GM12878 (cell line): Measurements from ENCODE around the gene ZNF431. TPM values are rescaled to one million over a fixed set of nuclear protein-coding genes. Genes with fewer than 3 reads are reported as not detected.
A peak's percentile ranks its signal among the peaks of the same experiment; 100 is the strongest.

ENCODE experiments used
- ATAC-seq: fragments of 200-7000 bp; cut with Tn5 transposase; 3 replicates; pipeline ENCODE4 v1.9.1; 2020; ENCODE audit warnings: mild to moderate bottlenecking, moderate library complexity
- BruUV-seq: library from RNA; stranded (reverse); fragments of 400-500 nt; replicated peaks from 2 replicates; lab custom pipeline; 2021; lab: Mats Ljungman, UMichigan
- CTCF ChIA-PET: fragments of 300-600 bp; sonication (Branson Sonifier 250); formaldehyde crosslinking; extraction: SDS; loops from one replicate; lab custom pipeline; 2021; ENCODE audit warnings: inconsistent platforms; lab: Yijun Ruan, JAX
- POLR2A ChIA-PET: fragments of 350-600 bp; formaldehyde crosslinking; extraction: SDS; loops from one replicate; lab custom pipeline; 2021; ENCODE audit warnings: inconsistent platforms; lab: Charles Lee
- RAD21 ChIA-PET: fragments of 300-600 bp; sonication (Branson Sonifier 250); formaldehyde crosslinking; loops from one replicate; lab custom pipeline; 2023; ENCODE audit warnings: antibody characterized with exemption; ENCODE audit not compliant: unreplicated experiment; lab: Charles Lee
- SMC1A ChIA-PET: fragments of 300-600 bp; sonication (Branson Sonifier 250); formaldehyde crosslinking; loops from one replicate; lab custom pipeline; 2023; ENCODE audit not compliant: unreplicated experiment, uncharacterized antibody; lab: Charles Lee
- DNase-seq: peaks from one replicate; pipeline ENCODE4 v3.0.0-alpha.2; 2011; ENCODE audit warnings: low read depth, low spot score
- FAIRE-seq: peaks from 3 replicates; lab custom pipeline; 2011; peaks lifted over from hg19 to GRCh38; lab: Jason Lieb, UNC
- H2AFZ ChIP-seq: 2 replicates; pipeline ENCODE4 v1.6.0; 2011; ENCODE audit warnings: low read depth, low read length, control low read depth; ENCODE audit not compliant: control insufficient read depth
- H3K27ac ChIP-seq: 2 replicates; pipeline ENCODE4 v1.5.1; 2011; ENCODE audit warnings: control low read depth; ENCODE audit not compliant: control insufficient read depth, insufficient read depth
- H3K27me3 ChIP-seq, 2 experiments: replicated peaks in 1 of 2; 2 replicates each; pipeline versions ENCODE4 v1.6.0 to v1.6.1; 2011; ENCODE audit warnings: low read length in 1 of 2; ENCODE audit not compliant: control insufficient read depth in 2 of 2, insufficient read depth in 2 of 2
- H3K36me3 ChIP-seq, 2 experiments: 2 replicates each; pipeline ENCODE4 v1.5.1; 2011; ENCODE audit warnings: low read length in 1 of 2; ENCODE audit not compliant: control insufficient read depth in 2 of 2, insufficient read depth in 2 of 2
- H3K4me1 ChIP-seq: 2 replicates; pipeline ENCODE4 v1.6.1; 2011; ENCODE audit warnings: mild to moderate bottlenecking, low read length, moderate library complexity, mixed read lengths; ENCODE audit not compliant: control insufficient read depth, insufficient read depth
- H3K4me2 ChIP-seq: 2 replicates; pipeline ENCODE4 v1.6.0; 2011; ENCODE audit warnings: control low read depth; ENCODE audit not compliant: control insufficient read depth, insufficient read depth
- H3K4me3 ChIP-seq: fragments of 200-600 bp; sonication (generic); 2 replicates; pipeline ENCODE4 v1.5.1; 2016
- H3K79me2 ChIP-seq: 2 replicates; pipeline ENCODE4 v1.6.0; 2011; ENCODE audit warnings: low read length; ENCODE audit not compliant: control insufficient read depth, insufficient read depth
- H3K9ac ChIP-seq: 2 replicates; pipeline ENCODE4 v1.8.0; 2011; ENCODE audit warnings: low read length, control low read depth, mixed read lengths; ENCODE audit not compliant: control insufficient read depth, insufficient read depth
- H3K9me3 ChIP-seq: replicated peaks from 3 replicates; pipeline ENCODE4 v1.5.1; 2011; ENCODE audit warnings: mild to moderate bottlenecking, low read length; ENCODE audit not compliant: control insufficient read depth, insufficient read depth
- H4K20me1 ChIP-seq: 2 replicates; pipeline ENCODE4 v1.6.0; 2011; ENCODE audit not compliant: control insufficient read depth, insufficient read depth
- ASH2L ChIP-seq: fragments of 300-600, 200-600 bp; sonication (generic); IDR thresholded peaks from 2 replicates; pipeline ENCODE4 v1.6.1; 2017; ENCODE audit warnings: low read depth, mild to moderate bottlenecking, borderline replicate concordance
- BMI1 ChIP-seq: fragments of 450-650 bp; IDR thresholded peaks from 2 replicates; pipeline ENCODE4 v1.6.1; 2016; ENCODE audit warnings: mild to moderate bottlenecking, moderate library complexity, borderline replicate concordance
- CEBPB ChIP-seq, 2 experiments: fragments of 150-350 bp in 1 of 2; IDR thresholded peaks; 2 replicates each; pipeline ENCODE4 v1.6.1; 2012 to 2014; ENCODE audit warnings: low read depth in 2 of 2, low read length in 2 of 2, borderline replicate concordance in 1 of 2, inconsistent platforms in 1 of 2
- CREM ChIP-seq: IDR thresholded peaks from 2 replicates; pipeline ENCODE4 v1.6.1; 2014; ENCODE audit warnings: antibody characterized with exemption, low read depth
- EP300 ChIP-seq, 2 experiments: fragments of 150-350 bp in 1 of 2; IDR thresholded peaks; 2 replicates each; pipeline ENCODE4 v1.6.1; 2011 to 2012; ENCODE audit warnings: low read depth in 2 of 2, low read length in 2 of 2, borderline replicate concordance in 1 of 2, improper control_type of control experiment in 1 of 2, inconsistent platforms in 1 of 2; ENCODE audit not compliant: control insufficient read depth in 1 of 2
- IKZF2 ChIP-seq, 2 experiments: fragments of 450-650 bp; IDR thresholded peaks; 2 replicates each; pipeline ENCODE4 v1.6.1; 2017; ENCODE audit warnings: mild to moderate bottlenecking in 2 of 2, moderate library complexity in 2 of 2
- NBN ChIP-seq: fragments of 450-650 bp; IDR thresholded peaks from 2 replicates; pipeline ENCODE4 v1.6.1; 2016
- NKRF ChIP-seq: fragments of 450-650 bp; conservative IDR thresholded peaks from 2 replicates; pipeline ENCODE4 v1.6.1; 2017; ENCODE audit warnings: mild to moderate bottlenecking, moderate library complexity
- PAX5 ChIP-seq: IDR thresholded peaks from 2 replicates; pipeline ENCODE4 v1.6.1; 2011; ENCODE audit warnings: low read depth, low read length, borderline replicate concordance
- POLR2A ChIP-seq: IDR thresholded peaks from 2 replicates; pipeline ENCODE4 v1.6.1; 2011; ENCODE audit warnings: low read depth, mild to moderate bottlenecking, low read length
- RAD51 ChIP-seq: fragments of 450-650 bp; IDR thresholded peaks from 2 replicates; pipeline ENCODE4 v1.6.1; 2016; ENCODE audit warnings: moderate library complexity, mild to moderate bottlenecking, inconsistent platforms
- SMAD5 ChIP-seq: IDR thresholded peaks from 2 replicates; pipeline ENCODE4 v1.6.1; 2016; ENCODE audit warnings: antibody characterized with exemption, low read depth
- SMC3 ChIP-seq: IDR thresholded peaks from 2 replicates; pipeline ENCODE4 v1.6.1; 2011; ENCODE audit warnings: low read length, improper control_type of control experiment, borderline replicate concordance
- TCF7 ChIP-seq: IDR thresholded peaks from 2 replicates; pipeline ENCODE4 v1.6.1; 2014; ENCODE audit warnings: antibody characterized with exemption, borderline replicate concordance
- ZZZ3 ChIP-seq: IDR thresholded peaks from 2 replicates; pipeline ENCODE4 v1.6.1; 2011; ENCODE audit warnings: low read depth; ENCODE audit not compliant: control insufficient read depth, insufficient read length
- WGBS: methylation state at CpG from one replicate; pipeline ENCODE4 v1.1.6; 2016; ENCODE audit warnings: low lambda C conversion rate; ENCODE audit not compliant: insufficient replicate concordance, insufficient coverage; ENCODE audit errors: missing lambda C conversion rate; 5-methylcytosine and 5-hydroxymethylcytosine counted together
- in situ Hi-C: fragments of 300-500 bp; cut with MboI; formaldehyde crosslinking; loops from 9 replicates; pipeline ENCODE4 v1.14.3; 2018; ENCODE audit warnings: mixed read lengths
- intact Hi-C: fragments of 100-400 bp; cut with micrococcal nuclease; formaldehyde crosslinking; loops from one replicate; pipeline ENCODE4 v1.14.2; 2022; ENCODE audit not compliant: unreplicated experiment
- polyA plus RNA-seq, 11 experiments: library from polyadenylated mRNA; depleted of rRNA in 4 of 11; unstranded in 6 of 11; stranded (reverse) in 5 of 11; fragments of >200 nt; fragmentation: Nextera tagmentation in 4 of 11; fragmentation: Illumina TruSeq in 1 of 11; extraction: Ambion mirVana in 4 of 11; extraction: Trizol in 1 of 11; gene quantifications; 1 replicate in 1 of 11; 2 replicates in 10 of 11; pipeline versions ENCODE4 v1.2.1 to v1.2.3, GENCODE V29; 2011 to 2016; ENCODE audit warnings: inconsistent platforms in 2 of 11, missing spikeins in 2 of 11, low read depth in 1 of 11
- total RNA-seq, 4 experiments: library from RNA; depleted of rRNA in 3 of 4; stranded (reverse); fragments of >200 nt in 3 of 4; fragmentation: Illumina TruSeq in 1 of 4; extraction: Trizol in 1 of 4; gene quantifications; 2 replicates each; pipeline versions ENCODE4 v1.2.1 to v1.2.3, GENCODE V29; 2013 to 2021
- TF ChIP-seq, protein P1 (sequence below), 3 experiments: IDR thresholded peaks in 2 of 3; conservative IDR thresholded peaks in 1 of 3; 2 replicates each; pipeline ENCODE4 v1.5.1; 2011; ENCODE audit warnings: low read depth in 3 of 3, low read length in 3 of 3, mild to moderate bottlenecking in 3 of 3, control low read depth in 2 of 3, moderate library complexity in 2 of 3, inconsistent platforms in 1 of 3, mixed read lengths in 1 of 3; ENCODE audit not compliant: control insufficient read depth in 2 of 3, insufficient read depth in 1 of 3; ENCODE audit errors: extremely low read depth in 1 of 3

Gene ZNF431
- total and polyA plus RNA-seq, 10 of the 15 experiments (the other 5 are each of a cell fraction or from before 2014, with no cell fraction given), result 2.5 to 18.7 (median 10.0) TPM

- H3K4me2 ChIP-seq, result no peak overlapping the region
- FAIRE-seq, result no peak
Measured at GRCh38 chr19:21197590-21198295, 55.9 kb downstream of the ZNF431 start.

GRCh38 chr19:21202865-21203494, 61.1 kb downstream of the ZNF431 start:
- Histone ChIP-seq H3K4me3 (no peak overlapping the region), H2AFZ (no peak overlapping the region), H3K4me1 (no peaks in the 10 kb centered on the region), H4K20me1 (no peaks in the 10 kb centered on the region), H3K27me3 (no peaks in the 10 kb centered on the region), H3K79me2 (no peaks in the 10 kb centered on the region), H3K4me2 (no peak overlapping the region), H3K27ac (no peak overlapping the region), H3K36me3 (no peaks in the 10 kb centered on the region), H3K9ac (no peak overlapping the region), H3K9me3 (no peaks in the 10 kb centered on the region; the same call in 2 of the 3 replicates)
- in situ Hi-C loops, result no loop called here
- ChIA-PET SMC1A (interaction anchor here (0.6 kb wide), 1 partner anchor 1064 kb away, joined by 3 read pairs; no protein-coding TSS in a partner anchor), CTCF (interaction anchor here (0.5 to 1.4 kb wide), 4 partner anchors 11 to 1235 kb away, joined by 3 to 5 read pairs (median 3); no protein-coding TSS in a partner anchor), RAD21 (no interaction called here), POLR2A (no interaction called here)
- FAIRE-seq, result no peak
- intact Hi-C loops, result no loop called here
- BruUV-seq, result no TSS peak
- 21% methylated on average over 9 of the region's 9 CpGs for WGBS
- ATAC-seq, result no peak
- DNase-seq, result peak; percentile 3
- TF ChIP-seq NKRF, result no peak
- no peak for TF ChIP-seq ZZZ3
- peak; percentile 58 for TF ChIP-seq SMC3
- TF ChIP-seq EP300 (IDR thresholded peaks at IDR 0.05; ENCODE audit: borderline replicate concordance in 1 of 2, control insufficient read depth in 1 of 2, low read depth in 2 of 2, low read length in 2 of 2), result no peak
- no peak for TF ChIP-seq POLR2A
- TF ChIP-seq RAD51, result no peak
- TF ChIP-seq SMAD5, result no peak
- TF ChIP-seq, protein P1, sequence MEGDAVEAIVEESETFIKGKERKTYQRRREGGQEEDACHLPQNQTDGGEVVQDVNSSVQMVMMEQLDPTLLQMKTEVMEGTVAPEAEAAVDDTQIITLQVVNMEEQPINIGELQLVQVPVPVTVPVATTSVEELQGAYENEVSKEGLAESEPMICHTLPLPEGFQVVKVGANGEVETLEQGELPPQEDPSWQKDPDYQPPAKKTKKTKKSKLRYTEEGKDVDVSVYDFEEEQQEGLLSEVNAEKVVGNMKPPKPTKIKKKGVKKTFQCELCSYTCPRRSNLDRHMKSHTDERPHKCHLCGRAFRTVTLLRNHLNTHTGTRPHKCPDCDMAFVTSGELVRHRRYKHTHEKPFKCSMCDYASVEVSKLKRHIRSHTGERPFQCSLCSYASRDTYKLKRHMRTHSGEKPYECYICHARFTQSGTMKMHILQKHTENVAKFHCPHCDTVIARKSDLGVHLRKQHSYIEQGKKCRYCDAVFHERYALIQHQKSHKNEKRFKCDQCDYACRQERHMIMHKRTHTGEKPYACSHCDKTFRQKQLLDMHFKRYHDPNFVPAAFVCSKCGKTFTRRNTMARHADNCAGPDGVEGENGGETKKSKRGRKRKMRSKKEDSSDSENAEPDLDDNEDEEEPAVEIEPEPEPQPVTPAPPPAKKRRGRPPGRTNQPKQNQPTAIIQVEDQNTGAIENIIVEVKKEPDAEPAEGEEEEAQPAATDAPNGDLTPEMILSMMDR (IDR thresholded peaks at IDR 0.05 in 2 of 3, conservative IDR thresholded peaks at IDR 0.05 in 1 of 3; ENCODE audit: control insufficient read depth in 2 of 3, extremely low read depth in 1 of 3, insufficient read depth in 1 of 3, low read depth in 3 of 3, low read length in 3 of 3), result peak; percentile 23 to 55 (median 45); a peak in 5 of 6 replicates

More at GRCh38 chr19:21197590-21198295, 55.9 kb downstream of the ZNF431 start:
- H4K20me1 ChIP-seq, result no peaks in the 10 kb centered on the region
- no peak overlapping the region for H2AFZ ChIP-seq
- ATAC-seq, result no peak
- ChIA-PET SMC1A (no interaction called here), CTCF (no interaction called here), RAD21 (no interaction called here), POLR2A (no interaction called here)
- no peaks in the 10 kb centered on the region for H3K27me3 ChIP-seq
- H3K79me2 ChIP-seq, result no peaks in the 10 kb centered on the region
- H3K9me3 ChIP-seq, result no peaks in the 10 kb centered on the region; the same call in 1 of the 3 replicates
- intact Hi-C loops, result no loop called here
- H3K27ac ChIP-seq, result no peak overlapping the region
- H3K9ac ChIP-seq, result no peak overlapping the region
- H3K4me1 ChIP-seq, result no peaks in the 10 kb centered on the region
- DNase-seq, result no peak
- TF ChIP-seq BMI1, result no peak
- TF ChIP-seq NBN, result no peak
- TF ChIP-seq SMC3, result no peak
- TF ChIP-seq PAX5, result no peak
- no peak for TF ChIP-seq IKZF2 (IDR thresholded peaks at IDR 0.05)
- TF ChIP-seq CEBPB (IDR thresholded peaks at IDR 0.05; ENCODE audit: borderline replicate concordance in 1 of 2, low read depth in 2 of 2, low read length in 2 of 2), result no peak
- TF ChIP-seq CREM, result no peak
- no peak for TF ChIP-seq ASH2L
- no peak for TF ChIP-seq TCF7
- in situ Hi-C loops, result no loop called here
- no TSS peak for BruUV-seq
- WGBS, result 79% methylated on average over 7 of the region's 7 CpGs
- no peak overlapping the region for H3K4me3 ChIP-seq
- no peaks in the 10 kb centered on the region for H3K36me3 ChIP-seq
